ENCODE measurements around the gene CPHXL. TPM values are rescaled to one million over a fixed set of nuclear protein-coding genes. Genes with fewer than 3 reads are reported as not detected.

The CPHXL gene
- total and polyA plus RNA-seq, 9 of the 15 experiments (the other 6 are each of a cell fraction or from before 2014, with no cell fraction given), result not detected

- TF ChIP-seq FOXJ3 (CRISPR knock-in tag; IDR thresholded peaks at IDR 0.05) (no peak), RFX7 (CRISPR knock-in tag; IDR thresholded peaks at IDR 0.05) (no peak), MAFK (IDR thresholded peaks at IDR 0.05; ENCODE audit: low read length) (no peak), RAD21 (CRISPR knock-in tag; conservative IDR thresholded peaks at IDR 0.05 in 1 of 2, IDR thresholded peaks at IDR 0.05 in 1 of 2) (peak; percentile 91 to 96), KLF6 (CRISPR knock-in tag; IDR thresholded peaks at IDR 0.05; ENCODE audit: borderline replicate concordance) (no peak), CTCFL (IDR thresholded peaks at IDR 0.05; ENCODE audit: borderline replicate concordance, insufficient read depth, low read depth, low read length, poor library complexity, severe bottlenecking) (no peak), MAFG (tag; conservative IDR thresholded peaks at IDR 0.05) (0 out of 2 replicates have a peak, but pooled peaks have one; percentile 19), YBX1 (IDR thresholded peaks at IDR 0.05) (no peak), ZNF778 (CRISPR knock-in tag; IDR thresholded peaks at IDR 0.05) (no peak), RUNX1 (IDR thresholded peaks at IDR 0.05; ENCODE audit: low read depth) (no peak), RBM22 (IDR thresholded peaks at IDR 0.05; ENCODE audit: low read depth, low read length, poor library complexity, severe bottlenecking) (no peak), CCNT2 (IDR thresholded peaks at IDR 0.05; ENCODE audit: borderline replicate concordance, extremely low read depth, insufficient read length, low read depth, low read length) (no peak), TAF9B (IDR thresholded peaks at IDR 0.05; ENCODE audit: partially characterized antibody) (no peak), NCOA1 (IDR thresholded peaks at IDR 0.05; ENCODE audit: low read depth) (no peak), TOE1 (IDR thresholded peaks at IDR 0.05; ENCODE audit: borderline replicate concordance) (no peak), TOE1 (CRISPR knock-in tag; IDR thresholded peaks at IDR 0.05; ENCODE audit: borderline replicate concordance, low read depth) (no peak), NR3C1 (CRISPR knock-in tag; IDR thresholded peaks at IDR 0.05) (no peak), TSC22D4 (tag; IDR thresholded peaks at IDR 0.05) (no peak), ZBTB49 (CRISPR knock-in tag; IDR thresholded peaks at IDR 0.05; ENCODE audit: borderline replicate concordance) (no peak), PML (IDR thresholded peaks at IDR 0.05; ENCODE audit: low read length) (no peak), DMBX1 (CRISPR knock-in tag; IDR thresholded peaks at IDR 0.05; ENCODE audit: borderline replicate concordance) (no peak), ZBTB9 (CRISPR knock-in tag; IDR thresholded peaks at IDR 0.05) (no peak), C11orf30 (IDR thresholded peaks at IDR 0.05; ENCODE audit: low read depth) (0 out of 2 replicates have a peak, but pooled peaks have one; percentile 19), ETV5 (CRISPR knock-in tag; IDR thresholded peaks at IDR 0.05; ENCODE audit: low read depth) (no peak)
Measured at GRCh38 chr16:75764154-75764768, 38.0 kb upstream of the CPHXL start (continued).

All from K562 (cell line).